Trophoblast cell (in vitro differentiated cells and primary cell): ENCODE results near the gene MTCH1.

Experiments used
- DNase-seq, 2 donors: peaks; one replicate each; pipeline ENCODE4 v3.0.0-alpha.2; 2016
- H2AFZ ChIP-seq: 2 replicates; pipeline ENCODE4 v1.6.1; 2013; ENCODE audit warnings: low read length, moderate library complexity, mild to moderate bottlenecking; ENCODE audit not compliant: insufficient read depth, poor library complexity
- H2AK5ac ChIP-seq: 2 replicates; pipeline ENCODE4 v1.6.1; 2013; ENCODE audit warnings: mild to moderate bottlenecking, low read length
- H2BK120ac ChIP-seq: 2 replicates; pipeline ENCODE4 v1.6.1; 2013; ENCODE audit warnings: low read length, mild to moderate bottlenecking, moderate library complexity; ENCODE audit not compliant: insufficient read depth, poor library complexity
- H2BK12ac ChIP-seq: 2 replicates; pipeline ENCODE4 v1.6.1; 2013; ENCODE audit warnings: mild to moderate bottlenecking, low read length, moderate library complexity
- H2BK5ac ChIP-seq: 2 replicates; pipeline ENCODE4 v1.6.1; 2013; ENCODE audit warnings: low read length, low read depth, moderate library complexity, mild to moderate bottlenecking; ENCODE audit not compliant: poor library complexity
- H3K14ac ChIP-seq: 2 replicates; pipeline ENCODE4 v1.6.1; 2013; ENCODE audit warnings: mild to moderate bottlenecking, low read length
- H3K18ac ChIP-seq: 2 replicates; pipeline ENCODE4 v1.6.1; 2013; ENCODE audit warnings: mild to moderate bottlenecking, low read length
- H3K23ac ChIP-seq: 2 replicates; pipeline ENCODE4 v1.6.1; 2013; ENCODE audit warnings: low read length
- H3K27ac ChIP-seq: 2 replicates; pipeline ENCODE4 v1.5.1; 2013; ENCODE audit warnings: low read depth, mild to moderate bottlenecking, inconsistent platforms, low read length, moderate library complexity
- H3K27me3 ChIP-seq: 2 replicates; pipeline ENCODE4 v1.6.1; 2013; ENCODE audit warnings: inconsistent platforms, mild to moderate bottlenecking, low read length, moderate library complexity; ENCODE audit not compliant: insufficient read depth
- H3K36me3 ChIP-seq, 2 experiments: 1 replicate in 1 of 2; 2 replicates in 1 of 2; pipeline ENCODE4 v1.6.1; 2013; ENCODE audit warnings: low read length in 2 of 2, mild to moderate bottlenecking in 2 of 2, moderate library complexity in 1 of 2; ENCODE audit not compliant: insufficient read depth in 2 of 2, control insufficient read depth in 1 of 2
- H3K4ac ChIP-seq: 2 replicates; pipeline ENCODE4 v1.6.1; 2013; ENCODE audit warnings: low read depth, mild to moderate bottlenecking, low read length, moderate library complexity
- H3K4me1 ChIP-seq, 2 experiments: 1 replicate in 1 of 2; 2 replicates in 1 of 2; pipeline ENCODE4 v1.6.1; 2013; ENCODE audit warnings: low read length in 2 of 2, mild to moderate bottlenecking in 2 of 2, moderate library complexity in 1 of 2; ENCODE audit not compliant: insufficient read depth in 2 of 2, control insufficient read depth in 1 of 2
- H3K4me2 ChIP-seq: 2 replicates; pipeline ENCODE4 v1.6.1; 2013; ENCODE audit warnings: inconsistent platforms, mild to moderate bottlenecking, low read length, moderate library complexity
- H3K4me3 ChIP-seq: 2 replicates; pipeline ENCODE4 v1.5.1; 2013; ENCODE audit warnings: mild to moderate bottlenecking, low read depth, low read length, inconsistent platforms
- H3K79me1 ChIP-seq: one replicate; pipeline ENCODE4 v1.6.1; 2013; ENCODE audit warnings: low read length
- H3K79me2 ChIP-seq: 2 replicates; pipeline ENCODE4 v1.6.1; 2013; ENCODE audit warnings: low read length, mild to moderate bottlenecking; ENCODE audit not compliant: control insufficient read depth, insufficient read depth, poor library complexity
- H3K9ac ChIP-seq: 2 replicates; pipeline ENCODE4 v1.6.1; 2013; ENCODE audit warnings: mild to moderate bottlenecking, low read length
- H3K9me3 ChIP-seq: 2 replicates; pipeline ENCODE4 v1.6.1; 2013; ENCODE audit warnings: low read depth, mild to moderate bottlenecking, control low read depth, inconsistent platforms, low read length; ENCODE audit not compliant: insufficient read depth
- H4K12ac ChIP-seq: 2 replicates; pipeline ENCODE4 v1.6.1; 2013; ENCODE audit warnings: low read depth, mild to moderate bottlenecking, low read length, moderate library complexity
- H4K8ac ChIP-seq: 2 replicates; pipeline ENCODE4 v1.6.1; 2013; ENCODE audit warnings: low read depth, mild to moderate bottlenecking, low read length, moderate library complexity
- H4K91ac ChIP-seq: one replicate; pipeline ENCODE4 v1.6.1; 2013; ENCODE audit warnings: low read depth, mild to moderate bottlenecking, low read length, moderate library complexity
- WGBS: extraction: QIAGEN DNeasy Blood & Tissue Kit; methylation state at CpG from one replicate; pipeline ENCODE4 v1.1.7; 2013; ENCODE audit warnings: missing lambda C conversion rate; ENCODE audit not compliant: insufficient read length, insufficient coverage; ENCODE audit errors: extremely low coverage; 5-methylcytosine and 5-hydroxymethylcytosine counted together

The MTCH1 gene

GRCh38 chr6:36947570-36948351 is 38.2 kb downstream of the MTCH1 start:
- Histone ChIP-seq H3K27me3 (no peaks in the 10 kb centered on the region), H3K4me1 (no peaks in the 10 kb centered on the region), H2AK5ac (no peak overlapping the region), H4K8ac (no peak overlapping the region), H2BK12ac (no peak overlapping the region), H4K12ac (no peak overlapping the region), H2BK5ac (no peak overlapping the region), H3K14ac (no peak overlapping the region), H3K4me3 (no peak overlapping the region), H3K36me3 (no peaks in the 10 kb centered on the region), H3K79me2 (no peaks in the 10 kb centered on the region), H4K91ac (no peak overlapping the region), H3K23ac (no peak overlapping the region), H3K4ac (no peak overlapping the region), H3K9me3 (no peaks in the 10 kb centered on the region), H3K79me1 (no peaks in the 10 kb centered on the region), H3K4me2 (no peak overlapping the region), H2BK120ac (no peak overlapping the region), H3K27ac (no peak overlapping the region), H3K9ac (no peak overlapping the region), H2AFZ (no peak overlapping the region), H3K18ac (no peak overlapping the region)
- WGBS: no CpG with 5 or more reads among the region's 12 CpGs
- DNase-seq: no peak

GRCh38 chr6:36946526-36946925 is 39.5 kb downstream of the MTCH1 start:
- Histone ChIP-seq H3K9ac (no peak overlapping the region), H4K8ac (no peak overlapping the region), H3K4ac (no peak overlapping the region), H4K12ac (no peak overlapping the region), H3K23ac (no peak overlapping the region), H2BK5ac (no peak overlapping the region), H3K36me3 (no peaks in the 10 kb centered on the region), H3K79me1 (no peaks in the 10 kb centered on the region), H3K79me2 (no peaks in the 10 kb centered on the region), H3K14ac (no peak overlapping the region), H3K4me1 (no peaks in the 10 kb centered on the region), H3K27me3 (no peaks in the 10 kb centered on the region), H2BK120ac (no peak overlapping the region), H2AK5ac (no peak overlapping the region), H3K4me3 (no peak overlapping the region), H3K27ac (no peak overlapping the region), H3K18ac (no peak overlapping the region), H2BK12ac (no peak overlapping the region), H3K4me2 (no peak overlapping the region), H3K9me3 (no peaks in the 10 kb centered on the region), H2AFZ (no peak overlapping the region), H4K91ac (no peak overlapping the region)
- no CpG with 5 or more reads among the region's 4 CpGs for WGBS
- DNase-seq: no peak

DNA sequence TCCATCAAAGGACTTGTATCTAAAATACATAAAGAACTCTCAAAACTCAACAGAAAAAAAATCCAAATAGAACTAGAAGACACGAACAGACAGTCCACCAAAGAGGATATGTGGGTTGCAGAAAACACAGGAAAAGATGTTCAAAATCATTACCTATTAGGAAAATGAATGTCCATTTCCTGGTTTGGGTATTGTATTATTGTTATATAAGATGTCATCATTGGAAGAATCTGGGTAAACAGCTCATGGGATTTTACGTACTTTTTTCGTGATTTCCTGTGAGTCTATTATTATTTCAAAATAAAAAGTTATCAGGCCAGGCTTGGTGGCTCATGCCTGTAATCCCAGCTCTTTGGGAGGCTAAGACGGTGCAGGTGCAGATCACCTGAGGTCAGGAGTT is 40.7 kb downstream of the MTCH1 start:
- no peak overlapping the region for H3K4ac ChIP-seq
- no peak overlapping the region for H3K18ac ChIP-seq
- H3K4me1 ChIP-seq: no peaks in the 10 kb centered on the region
- no peak overlapping the region for H4K91ac ChIP-seq
- no peak overlapping the region for H4K8ac ChIP-seq
- no peaks in the 10 kb centered on the region for H3K27me3 ChIP-seq
- H3K4me3 ChIP-seq: no peak overlapping the region
- WGBS: no CpG with 5 or more reads among the region's 4 CpGs
- no peak overlapping the region for H2BK120ac ChIP-seq
- no peak overlapping the region for H2BK5ac ChIP-seq
- no peaks in the 10 kb centered on the region for H3K36me3 ChIP-seq
- H3K79me2 ChIP-seq: no peaks in the 10 kb centered on the region
- no peak overlapping the region for H2BK12ac ChIP-seq
- no peaks in the 10 kb centered on the region for H3K79me1 ChIP-seq
- no peak overlapping the region for H4K12ac ChIP-seq
- H3K4me2 ChIP-seq: no peak overlapping the region
- H2AK5ac ChIP-seq: no peak overlapping the region
- no peak for DNase-seq
- H3K27ac ChIP-seq: no peak overlapping the region
- no peaks in the 10 kb centered on the region for H3K9me3 ChIP-seq
- no peak overlapping the region for H3K9ac ChIP-seq
- H3K14ac ChIP-seq: no peak overlapping the region
- H3K23ac ChIP-seq: no peak overlapping the region
- no peak overlapping the region for H2AFZ ChIP-seq

DNA sequence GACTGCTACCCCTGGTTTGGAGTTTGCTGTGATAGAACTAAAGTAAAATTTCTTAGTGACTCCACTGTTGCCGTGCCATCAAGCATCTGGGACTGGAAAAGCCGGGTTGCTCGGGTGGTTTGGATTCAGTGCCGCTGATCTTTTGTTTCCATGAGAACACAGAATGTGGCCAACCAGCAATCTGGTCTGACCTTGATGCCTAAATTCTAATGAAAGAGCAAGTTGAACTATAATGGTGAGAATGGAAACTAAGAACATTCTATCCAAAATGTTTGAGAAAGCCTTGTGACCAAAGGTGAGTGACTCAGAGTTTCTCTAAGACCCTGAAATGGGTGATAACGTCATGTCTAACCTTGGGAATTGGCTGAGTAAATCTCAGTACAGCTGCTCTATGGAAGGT is 41.3 kb downstream of the MTCH1 start:
- H3K23ac ChIP-seq: no peak overlapping the region
- no CpG with 5 or more reads among the region's 5 CpGs for WGBS
- H3K27me3 ChIP-seq: no peaks in the 10 kb centered on the region
- H3K4me3 ChIP-seq: no peak overlapping the region
- H3K9me3 ChIP-seq: no peaks in the 10 kb centered on the region
- H3K9ac ChIP-seq: no peak overlapping the region
- H4K91ac ChIP-seq: no peak overlapping the region
- no peak overlapping the region for H3K14ac ChIP-seq
- no peak overlapping the region for H3K18ac ChIP-seq
- H3K4ac ChIP-seq: no peak overlapping the region
- no peak overlapping the region for H3K4me2 ChIP-seq
- H2BK120ac ChIP-seq: no peak overlapping the region
- peak; percentile 41 to 77 for DNase-seq
- no peak overlapping the region for H4K8ac ChIP-seq
- H2AK5ac ChIP-seq: no peak overlapping the region
- no peak overlapping the region for H4K12ac ChIP-seq
- H2BK12ac ChIP-seq: no peak overlapping the region
- H3K27ac ChIP-seq: no peak overlapping the region
- no peaks in the 10 kb centered on the region for H3K79me2 ChIP-seq
- no peak overlapping the region for H2BK5ac ChIP-seq
- no peaks in the 10 kb centered on the region for H3K36me3 ChIP-seq
- no peaks in the 10 kb centered on the region for H3K4me1 ChIP-seq
- no peak overlapping the region for H2AFZ ChIP-seq
- H3K79me1 ChIP-seq: no peaks in the 10 kb centered on the region
